Glomerular endothelial cell (primary cell): ENCODE results near the gene HOXA10. TPM values are rescaled to one million over a fixed set of nuclear protein-coding genes. Genes with fewer than 3 reads are reported as not detected.

Experiments
- DNase-seq: peaks from one replicate; pipeline ENCODE4 v3.0.0-alpha.2; 2011; ENCODE audit warnings: low read depth, low spot score; ENCODE audit errors: extremely low read depth
- total RNA-seq: library from RNA; depleted of rRNA; stranded (reverse); fragments of >200 nt; gene quantifications from 2 replicates; pipeline ENCODE4 v1.2.3, GENCODE V29; 2015

HOXA10 gene
- total RNA-seq, 1 donor from 2014 or later: 8.1 TPM

DNA sequence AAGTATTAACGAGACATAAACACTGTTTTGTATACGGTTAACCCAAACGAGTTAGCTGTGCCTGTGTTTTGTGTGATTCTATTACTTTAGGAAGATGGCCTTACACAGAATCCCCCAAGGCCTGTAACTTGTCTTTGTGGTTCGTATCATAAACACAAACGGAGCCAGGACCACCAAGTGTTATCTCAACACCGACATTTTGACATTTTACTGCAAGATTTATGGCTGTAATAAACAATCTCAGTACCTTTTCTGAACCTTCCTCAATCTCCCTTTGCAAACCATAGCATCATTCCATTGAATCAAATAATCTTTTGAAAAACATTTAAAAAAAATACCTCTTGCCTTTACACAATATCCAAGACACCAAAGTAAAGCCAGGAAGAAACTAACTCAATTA, 41.1 kb downstream of the HOXA10 start:
- no peak for DNase-seq

DNA sequence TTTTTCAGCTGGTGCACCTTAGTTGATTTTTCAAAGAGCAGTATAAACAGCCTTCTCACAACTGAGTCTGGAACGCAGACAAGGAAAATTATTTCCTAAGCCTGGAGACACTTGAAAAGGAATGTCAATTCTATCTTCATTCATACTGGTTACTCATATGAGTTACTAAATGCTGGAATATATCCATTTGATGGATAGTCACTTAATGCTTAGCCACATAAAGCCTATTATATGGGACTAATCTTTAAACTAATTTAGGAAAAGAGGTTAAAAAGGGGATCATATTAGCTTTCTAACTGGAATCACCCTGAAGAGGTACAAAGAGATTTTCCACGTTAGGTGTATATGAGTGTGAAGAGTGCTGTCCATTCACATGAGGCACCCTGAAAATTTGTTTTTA, 41.9 kb downstream of the HOXA10 start:
- DNase-seq: no peak

DNA sequence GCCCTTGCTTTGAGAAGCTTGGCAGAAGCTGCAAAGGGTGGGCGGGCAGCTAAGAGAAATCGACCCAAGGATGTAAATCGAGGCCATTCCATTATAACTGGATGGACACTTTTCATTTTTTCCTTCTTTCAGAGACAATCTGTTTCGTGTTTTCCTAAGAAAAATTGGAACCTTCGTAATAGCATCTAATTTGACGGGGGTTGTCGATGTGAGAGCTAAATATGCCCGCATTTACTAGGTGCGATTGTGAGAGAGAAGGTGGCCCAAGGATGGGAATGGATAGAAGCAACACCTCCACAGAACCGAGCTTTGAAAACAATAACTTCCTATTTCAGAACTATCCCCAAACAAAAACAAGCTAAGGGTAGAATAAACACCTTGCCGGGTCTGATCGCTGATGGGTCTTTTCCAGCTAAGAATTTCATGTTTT, 42.7 kb downstream of the HOXA10 start:
- no peak for DNase-seq

DNA sequence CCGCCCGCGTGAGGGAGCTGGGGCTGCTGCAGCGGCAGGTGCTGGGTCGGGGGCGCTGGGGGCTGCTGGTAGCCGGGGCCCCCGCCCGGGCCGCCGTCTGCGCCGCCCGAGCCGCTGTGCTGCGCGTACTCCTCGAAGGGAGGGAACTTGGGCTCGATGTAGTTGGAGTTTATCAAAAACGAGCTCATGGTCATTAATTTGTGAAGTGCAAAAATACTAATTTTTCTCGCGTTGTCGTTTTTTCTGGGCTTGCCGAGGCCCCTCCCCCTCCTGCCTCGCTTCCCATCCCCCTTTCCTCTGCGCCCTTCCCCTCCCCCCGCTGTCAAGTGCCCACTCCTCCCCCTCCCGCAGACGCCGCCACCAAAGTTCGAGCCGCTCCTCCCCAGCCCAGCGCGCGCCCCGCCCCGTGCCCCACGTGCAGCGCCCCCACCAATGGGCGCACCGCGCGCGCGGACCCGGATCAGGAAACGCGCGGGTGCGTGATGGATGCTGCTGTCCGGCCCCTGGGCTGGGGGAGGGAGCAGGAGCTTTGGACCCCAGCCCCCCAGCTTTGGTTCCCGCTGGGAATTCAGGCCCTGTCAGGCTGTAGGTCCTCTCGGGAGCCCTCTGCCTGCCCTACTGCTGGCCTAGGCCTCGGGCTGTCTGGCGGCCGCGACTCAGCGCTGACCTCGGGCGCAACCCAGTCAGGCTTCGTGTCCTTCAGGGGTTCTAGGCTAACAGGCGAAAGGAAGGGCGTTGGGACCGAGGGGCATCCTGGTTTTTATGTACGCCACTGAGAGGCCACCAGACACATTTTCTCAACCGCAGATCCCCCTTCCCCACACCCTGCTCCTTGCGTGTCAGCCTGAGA, 43.4 kb downstream of the HOXA10 start, which contains the start of gene HOXA4:
Gene HOXA4, minus strand, starts transcription at position 218 of the 850 bp plus-strand sequence. Its CDS starts 24 bp downstream, at position 194.
- DNase-seq: no peak

DNA sequence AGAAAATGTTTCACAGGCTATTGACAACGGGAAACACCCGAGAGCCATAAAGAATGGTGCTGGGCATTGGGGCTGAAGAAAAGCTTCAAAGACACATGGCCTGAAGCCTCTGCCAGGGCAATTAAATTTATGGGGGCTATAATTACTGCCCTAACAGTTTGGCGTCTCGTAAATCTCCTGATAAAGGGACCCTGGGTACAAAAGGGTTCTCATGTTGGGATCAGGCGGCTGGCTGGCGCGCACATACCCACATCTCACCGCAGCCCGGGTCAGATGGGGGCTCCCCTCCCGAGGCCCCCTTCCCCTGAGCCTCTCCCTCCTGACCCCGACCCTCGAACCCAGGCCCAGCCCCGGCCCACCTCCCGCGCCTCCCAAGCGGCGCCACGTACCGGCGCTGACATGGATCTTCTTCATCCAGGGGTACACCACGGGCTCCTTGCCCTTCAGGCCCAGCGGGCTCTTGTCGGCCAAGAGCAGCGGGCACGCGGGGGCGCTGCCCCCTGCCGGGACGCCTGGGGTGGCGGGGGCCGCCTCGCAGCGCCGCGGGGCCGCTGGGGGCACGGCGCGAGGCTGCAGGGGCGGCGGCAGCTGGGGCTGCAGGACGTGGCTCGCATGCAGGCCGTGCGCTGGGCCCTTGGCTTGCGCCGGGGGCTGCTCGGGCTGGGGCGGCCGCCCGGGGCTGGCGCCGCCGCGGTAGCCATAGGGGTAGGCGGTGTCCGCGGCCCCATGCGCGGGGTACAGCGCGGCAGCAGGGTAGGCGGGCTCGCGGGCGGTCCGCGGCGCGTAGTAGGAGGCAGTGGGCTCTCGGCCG, 44.2 kb downstream of the HOXA10 start:
- no peak for DNase-seq

DNA sequence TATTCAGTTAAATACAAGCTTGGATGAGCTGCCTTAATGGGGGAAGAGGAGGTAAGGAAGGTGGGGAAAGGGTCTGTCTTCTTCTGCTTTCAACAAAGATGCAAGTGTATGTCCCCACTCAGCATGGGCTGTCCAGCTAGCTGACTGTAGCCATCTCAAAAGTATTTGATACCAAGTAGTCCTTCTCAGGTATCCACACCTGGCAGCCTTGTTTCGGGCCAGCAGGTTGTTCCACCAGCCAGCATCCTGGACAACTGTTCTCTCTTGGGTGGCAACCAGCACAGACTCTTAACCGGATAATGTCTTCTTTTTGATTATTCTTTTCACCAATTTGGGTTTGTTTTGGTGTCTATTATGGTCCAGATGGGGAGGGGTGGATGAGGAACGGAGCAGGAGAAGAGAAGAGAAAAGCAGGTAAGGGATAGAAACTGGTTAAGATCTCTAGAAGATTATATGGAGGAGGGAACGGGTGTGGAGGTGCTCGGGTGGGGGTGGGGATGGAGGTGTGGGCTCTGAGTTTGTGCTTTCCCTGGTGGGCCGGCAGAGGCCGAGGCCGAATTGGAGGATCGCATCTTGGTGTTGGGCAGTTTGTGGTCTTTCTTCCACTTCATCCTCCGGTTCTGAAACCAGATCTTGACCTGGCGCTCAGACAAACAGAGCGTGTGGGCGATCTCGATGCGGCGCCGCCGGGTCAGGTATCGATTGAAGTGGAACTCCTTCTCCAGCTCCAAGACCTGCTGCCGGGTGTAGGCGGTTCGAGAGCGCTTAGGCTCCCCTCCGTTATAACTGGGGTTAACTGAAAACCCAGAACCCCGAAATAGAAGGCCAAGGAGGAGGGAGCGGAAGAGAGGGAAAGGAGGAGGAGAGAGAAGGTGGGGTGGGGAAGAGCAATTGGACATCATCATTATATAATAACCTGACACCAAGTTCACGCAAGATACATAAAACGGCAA, 45.1 kb downstream of the HOXA10 start:
- no peak for DNase-seq

DNA sequence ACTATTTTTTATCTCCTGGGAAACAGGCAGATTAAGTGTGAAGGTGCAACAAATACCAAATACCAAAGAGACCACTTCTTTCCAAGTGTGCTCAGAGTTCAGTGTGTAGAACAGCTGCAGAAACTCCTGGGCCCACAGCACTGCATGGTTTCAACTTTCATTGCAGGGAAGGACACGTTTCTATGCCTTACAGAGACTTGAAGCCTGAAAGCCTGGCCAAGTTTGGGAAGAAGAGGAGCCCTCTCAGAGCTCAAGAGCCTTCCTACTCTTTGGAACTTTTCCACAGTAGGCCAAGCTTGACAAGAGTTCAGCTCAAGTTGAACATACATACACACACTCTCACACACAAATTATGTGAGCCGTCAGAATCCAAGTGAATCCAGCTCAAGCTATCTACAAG, 46.1 kb downstream of the HOXA10 start:
- no peak for DNase-seq

DNA sequence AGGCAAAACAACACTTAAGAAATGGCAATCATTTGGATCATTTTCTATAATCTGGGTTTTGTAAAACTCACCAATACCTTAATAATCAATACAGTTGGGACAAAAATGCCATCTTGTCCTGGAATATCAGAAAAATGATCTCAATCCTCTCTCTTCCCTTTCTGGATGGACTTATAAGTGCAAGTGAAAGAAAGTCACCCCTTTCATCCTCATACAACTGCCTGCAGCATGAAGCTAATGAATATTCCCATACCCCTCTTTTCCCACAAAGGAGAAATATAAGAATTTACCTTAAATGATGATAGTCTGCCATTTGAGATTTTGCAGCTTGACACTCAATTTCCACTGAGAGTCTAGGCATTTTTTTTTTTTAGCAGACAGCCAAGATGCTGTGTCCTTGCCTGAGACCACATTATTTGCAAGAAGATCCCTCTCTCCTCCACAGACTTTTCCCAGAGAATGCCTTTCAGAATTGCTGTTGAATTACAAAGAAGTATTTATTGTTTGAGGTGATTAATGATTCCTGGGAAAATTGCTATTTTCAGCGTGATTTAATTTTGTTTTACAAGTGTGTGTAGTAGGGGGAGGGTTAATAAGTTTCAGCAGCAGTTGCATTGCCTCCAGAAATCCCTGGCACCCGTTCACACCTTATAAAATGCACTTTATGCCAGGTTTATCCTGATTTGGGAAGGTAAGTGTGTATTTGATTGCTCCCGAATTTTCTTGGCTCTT, 47.4 kb downstream of the HOXA10 start:
- DNase-seq: no peak

DNA sequence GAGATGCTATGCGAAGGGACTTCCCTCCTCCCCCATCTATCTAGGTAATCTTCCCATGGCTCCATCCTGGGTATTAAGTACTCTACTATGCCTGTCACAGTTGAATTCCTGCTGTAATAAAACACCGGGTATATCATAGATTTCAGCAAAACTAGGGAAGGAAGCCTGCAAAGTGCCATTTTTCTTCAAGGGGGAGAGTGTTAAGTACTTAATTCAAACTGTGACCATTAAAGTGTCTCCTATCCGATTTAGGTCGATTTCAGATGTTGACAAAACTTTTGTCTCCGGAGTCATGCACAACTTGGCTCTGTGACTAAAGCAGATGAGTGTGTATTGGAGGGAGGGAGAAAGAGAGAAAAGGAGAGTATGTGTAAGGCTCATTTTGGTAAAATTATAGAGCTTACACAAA, 48.1 kb downstream of the HOXA10 start:
- DNase-seq: no peak

DNA sequence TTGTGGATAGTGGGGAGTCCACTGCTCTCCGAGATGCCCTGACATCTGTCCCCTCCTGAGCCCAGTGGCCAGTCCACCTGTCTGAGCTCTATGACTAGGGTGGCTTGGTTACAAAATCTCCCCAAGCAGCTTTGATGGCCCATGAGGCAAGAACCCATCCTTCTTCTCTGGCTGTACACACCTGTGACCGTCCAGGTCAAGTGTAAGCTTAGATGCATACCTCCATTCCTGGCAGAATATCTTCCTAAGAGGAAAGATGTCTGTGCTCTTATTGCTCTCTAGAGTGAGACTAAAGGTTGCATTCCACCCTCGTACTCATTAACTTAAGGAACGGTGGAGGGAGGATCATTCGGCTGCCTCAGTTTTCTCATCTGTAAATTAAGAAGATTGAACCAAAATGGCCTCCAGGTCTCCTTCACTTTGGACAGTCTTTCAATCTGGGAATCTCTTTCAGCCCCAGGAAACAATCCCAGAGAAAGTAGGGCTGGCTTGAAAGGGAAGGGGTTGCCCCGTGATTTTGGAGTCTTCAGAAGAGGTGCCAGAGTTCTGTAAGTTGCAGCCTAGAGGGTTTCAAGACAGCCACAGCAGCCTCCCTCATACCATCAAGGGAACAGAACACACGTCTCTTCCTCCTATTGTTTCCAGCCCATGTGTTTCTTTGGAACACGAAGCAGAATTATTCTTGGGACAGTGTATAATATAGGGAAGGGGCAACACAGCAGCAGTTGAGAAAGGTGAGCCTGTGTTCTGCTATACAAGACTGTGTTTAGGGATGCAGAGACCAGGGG, 49.0 kb downstream of the HOXA10 start:
- no peak for DNase-seq

DNA sequence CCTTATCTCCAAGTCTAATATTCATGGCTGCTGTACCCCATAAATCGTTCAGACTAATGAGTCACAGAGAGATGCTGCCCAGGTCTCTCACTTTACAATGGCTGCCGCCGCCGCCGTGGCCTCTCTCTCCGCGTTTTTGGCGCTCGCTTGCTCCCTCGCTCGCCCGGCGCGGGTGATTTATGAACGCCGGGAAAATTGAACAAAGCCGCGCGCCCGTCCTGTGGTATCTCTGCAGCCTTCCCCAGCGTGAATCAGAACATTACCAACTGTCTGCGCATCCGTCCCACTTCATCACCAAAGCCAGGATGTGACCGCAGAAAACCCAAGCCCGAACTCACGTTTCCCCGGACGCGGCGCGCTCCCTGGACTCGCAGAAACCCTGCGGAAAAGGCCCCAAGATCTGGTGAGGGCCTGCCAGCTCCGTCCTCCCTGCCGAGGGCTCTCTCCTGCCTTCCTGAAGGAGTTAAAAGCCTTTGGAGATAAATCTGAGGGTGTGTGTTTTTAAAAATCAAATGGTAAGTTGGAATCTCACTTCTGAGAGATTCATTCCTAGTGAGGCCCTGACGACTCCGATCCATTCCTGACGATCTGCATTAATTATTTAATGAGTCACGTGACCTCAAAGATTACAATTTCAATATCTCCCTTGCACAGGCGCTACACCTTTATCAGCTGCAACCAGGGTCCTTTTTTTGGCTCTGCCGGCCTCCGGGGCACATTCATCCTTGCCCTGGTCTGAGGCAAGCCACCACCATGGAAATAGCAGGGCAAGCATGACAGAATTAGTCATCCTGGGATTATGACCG, 49.8 kb downstream of the HOXA10 start:
- DNase-seq: no peak

DNA sequence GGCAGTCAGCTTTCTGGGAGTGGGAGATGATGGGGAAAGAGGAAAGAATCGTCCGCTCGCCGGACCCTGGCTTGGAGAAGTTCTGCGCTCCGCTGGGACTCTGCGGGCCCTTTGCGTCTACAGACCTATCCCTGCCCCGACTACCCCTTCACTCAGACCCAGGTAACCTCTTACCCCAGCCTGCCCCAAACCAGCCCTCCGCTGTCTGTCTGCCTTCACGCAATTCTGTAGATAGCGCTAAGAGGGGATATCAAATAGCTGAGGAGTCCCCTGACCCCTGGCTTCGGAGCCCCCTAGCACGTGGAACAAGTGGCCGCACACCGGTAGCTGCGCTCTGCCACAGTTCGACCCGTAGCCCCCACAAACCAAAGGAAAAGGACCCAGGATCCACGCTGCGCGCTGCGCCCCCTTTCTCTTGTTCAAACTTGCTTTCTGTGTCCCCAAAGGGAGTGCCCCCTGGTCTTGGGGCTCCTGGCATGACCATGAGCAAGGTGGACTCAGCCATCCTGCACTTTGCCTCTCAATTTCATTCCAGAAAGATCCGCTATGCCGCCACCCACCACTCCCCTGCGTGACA, 50.6 kb downstream of the HOXA10 start:
- DNase-seq: no peak

DNA sequence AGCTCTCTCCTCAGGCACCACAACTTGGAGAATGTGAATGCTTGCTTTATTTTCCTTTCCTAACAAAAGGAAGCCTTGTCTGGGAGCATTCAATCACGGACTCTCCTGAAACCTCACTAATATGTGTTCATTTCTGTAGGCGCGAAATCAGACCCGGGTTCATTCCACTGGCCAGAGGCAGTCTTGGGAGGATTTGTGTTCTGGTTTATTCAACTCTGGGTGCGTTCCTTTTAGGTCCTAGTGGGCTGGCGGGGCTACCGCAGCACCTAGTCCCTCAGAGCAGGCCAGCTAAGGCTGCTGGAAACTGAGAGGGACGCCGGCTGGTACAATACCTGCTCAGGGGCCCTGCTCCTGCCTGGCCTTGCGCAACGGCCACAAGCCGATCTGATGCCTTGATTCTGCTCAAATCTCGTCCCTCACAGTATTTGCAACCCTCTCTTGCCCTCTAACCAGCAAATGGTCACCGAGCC, 51.1 kb downstream of the HOXA10 start:
- no peak for DNase-seq

DNA sequence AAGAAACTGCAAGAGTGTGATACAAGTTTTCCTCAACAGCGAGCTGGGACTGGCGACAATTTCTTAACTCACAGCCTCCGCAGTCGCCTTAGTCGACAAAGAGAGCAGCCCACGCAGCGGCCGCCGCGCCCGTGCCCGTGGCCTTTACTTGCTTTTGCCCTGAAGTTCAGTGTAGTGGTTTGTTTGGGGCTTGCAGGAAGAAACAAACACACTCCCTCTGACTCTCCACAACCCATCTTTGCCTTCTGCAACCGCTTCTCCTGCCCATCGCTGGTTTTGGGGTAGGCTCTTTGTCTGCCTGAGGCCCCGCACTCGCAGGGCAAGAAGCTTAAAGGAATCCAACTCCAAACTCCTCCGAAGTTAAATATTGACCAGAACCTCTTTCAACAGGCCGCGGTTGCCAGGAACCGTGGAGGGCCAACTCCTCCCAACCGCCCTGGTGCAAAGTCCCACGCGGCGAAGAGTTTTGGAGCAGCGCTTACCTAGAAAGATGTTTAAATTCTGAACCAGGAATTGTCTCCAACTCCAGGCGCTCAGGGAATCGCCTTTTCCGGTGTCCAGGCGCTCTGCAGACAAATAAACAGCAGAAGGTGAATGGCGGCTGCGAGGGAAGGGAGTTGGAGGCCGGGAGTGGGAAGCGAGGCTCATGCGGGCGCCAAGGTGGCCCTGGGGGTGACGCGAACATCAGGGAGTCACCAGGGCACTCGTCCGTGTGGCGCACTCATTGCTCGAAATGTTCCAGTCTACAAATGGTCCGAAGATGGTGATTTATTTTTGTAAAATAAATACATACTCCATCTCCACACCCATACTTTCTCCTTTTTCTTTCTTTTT, 51.8 kb downstream of the HOXA10 start:
- DNase-seq: no peak

DNA sequence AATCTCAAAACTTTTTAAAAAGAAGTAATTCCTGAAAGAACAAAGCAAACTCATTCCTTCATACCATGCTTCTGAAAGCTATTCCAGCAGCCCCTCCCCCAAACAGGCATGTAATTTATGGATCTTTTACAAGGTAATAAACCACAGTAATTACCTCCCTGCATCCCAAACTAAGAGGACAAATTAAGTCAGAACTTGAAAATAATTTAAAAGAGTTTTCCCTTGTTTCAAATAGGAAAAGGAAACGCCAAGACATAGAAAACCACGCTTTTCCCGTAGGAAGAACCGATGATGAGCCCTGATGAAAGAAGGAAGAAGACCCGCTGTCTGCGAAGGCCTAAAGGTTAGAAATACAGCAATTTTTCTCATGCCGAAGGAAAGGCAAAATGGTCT, 52.4 kb downstream of the HOXA10 start:
- DNase-seq: no peak
